COLO668 (cell line): Measurements from ENCODE around the gene ACBD4.
"Not testable (repeated sequence)": the region's sequence is repeated elsewhere in the genome, so short reads cannot be mapped to it uniquely, and the experiment has no call there.

ENCODE experiments used
- DNase-seq: peaks from one replicate; lab custom pipeline; 2025; ENCODE audit not compliant: unreplicated experiment; lab: John Stamatoyannopoulos, UW

The ACBD4 gene

DNA sequence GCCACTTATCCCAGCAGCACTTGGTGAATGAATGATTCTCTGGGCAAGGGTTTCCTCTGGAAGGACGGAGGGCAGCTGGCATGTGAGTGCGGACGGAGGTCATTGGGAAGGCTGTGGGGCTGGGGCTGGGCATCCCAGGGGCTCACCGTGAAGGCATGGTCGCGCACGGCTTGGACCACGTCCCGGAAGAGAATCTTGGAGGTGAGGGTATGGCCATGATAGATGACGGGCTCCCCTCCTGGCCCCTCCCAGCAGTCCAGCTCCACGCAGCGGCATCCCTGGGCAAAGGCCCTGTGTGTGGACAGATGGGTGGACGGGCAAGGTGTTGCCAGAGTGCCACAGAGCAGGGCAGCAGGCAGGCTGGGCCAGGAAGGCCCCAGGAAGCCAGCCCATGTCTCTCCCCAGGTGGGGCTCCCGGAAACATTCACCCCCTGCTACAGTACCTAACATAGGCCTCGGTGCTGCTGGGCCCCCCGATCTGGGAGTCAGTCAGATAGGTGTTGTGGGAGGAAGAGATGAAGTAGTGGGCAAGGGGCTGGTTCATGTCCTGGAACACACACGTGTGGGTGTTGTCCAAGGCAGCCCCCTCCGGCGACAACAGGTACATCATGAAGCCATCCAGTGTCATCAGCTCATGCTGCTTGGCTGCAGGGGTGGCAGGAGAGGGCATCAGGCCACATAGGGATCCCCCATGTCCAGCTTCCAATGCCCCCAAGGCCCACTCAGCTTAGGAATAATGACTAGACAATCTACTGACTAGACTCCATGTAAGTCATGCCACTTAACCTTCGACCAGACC lies 17.4 kb upstream of the ACBD4 start:
- DNase-seq, result no peak

DNA sequence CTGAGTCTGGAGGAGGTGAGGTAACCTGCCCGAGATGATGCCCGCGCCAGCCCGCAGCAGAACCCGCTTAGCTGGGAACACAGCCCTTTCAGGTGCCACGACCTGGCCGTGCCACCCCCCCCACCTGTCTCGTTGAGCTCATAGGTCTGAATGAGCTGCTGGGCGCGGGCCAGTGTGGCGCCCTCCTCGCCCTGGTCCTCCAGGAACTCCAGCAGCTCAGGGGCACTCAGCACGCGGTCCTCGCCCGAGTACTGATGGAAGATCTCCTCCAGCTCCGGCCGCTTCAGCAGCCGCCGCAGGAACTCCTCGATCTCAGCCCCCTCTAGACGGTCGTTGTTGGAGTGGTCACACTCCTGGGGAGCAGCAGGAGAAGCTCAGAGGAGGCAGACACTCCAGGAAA lies 16.8 kb upstream of the ACBD4 start:
- no peak for DNase-seq

DNA sequence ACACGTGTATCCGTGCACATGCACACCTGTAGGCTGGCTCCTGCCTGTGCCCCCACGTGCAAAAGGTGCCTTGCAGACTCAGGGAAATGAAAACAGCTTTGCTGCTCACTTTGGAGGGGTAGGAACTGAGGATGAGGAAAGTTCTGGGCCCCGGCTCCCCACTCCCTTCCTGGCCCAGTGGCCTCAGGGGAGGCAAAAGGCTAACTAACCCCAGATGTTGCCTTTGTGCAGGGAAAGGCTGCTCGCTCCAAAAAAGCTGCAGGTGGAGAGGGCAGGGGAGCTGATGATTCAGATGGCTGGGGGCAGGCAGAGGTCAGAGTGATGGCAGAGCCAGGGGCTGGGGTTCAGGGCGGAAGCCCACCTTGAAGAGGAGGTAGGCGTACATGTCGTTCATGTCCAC lies 15.5 kb upstream of the ACBD4 start:
- no peak for DNase-seq

- no peak for DNase-seq
These were observed 14.9 kb upstream of the ACBD4 start for GRCh38 chr17:45120558-45120957.

DNA sequence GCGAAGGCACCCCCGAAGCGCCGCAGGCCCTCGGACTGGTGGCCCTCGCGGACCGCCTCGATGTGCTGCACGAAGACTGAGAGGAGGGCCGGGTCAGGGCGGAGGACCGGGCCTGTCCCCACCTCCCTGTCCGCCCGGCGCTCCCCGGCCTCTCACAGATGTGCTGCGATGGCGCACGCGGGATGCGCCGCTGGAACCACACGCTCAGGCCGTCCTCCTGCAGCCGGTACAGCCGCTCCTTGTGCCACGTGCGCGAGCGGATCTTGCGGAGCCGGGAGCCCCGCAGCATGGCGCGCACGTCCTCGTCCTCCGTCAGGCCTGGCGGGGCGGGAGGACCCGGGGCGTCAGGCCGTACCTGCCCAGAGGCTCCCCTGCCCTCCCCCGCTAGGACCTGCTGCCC lies 14.4 kb upstream of the ACBD4 start:
- no peak for DNase-seq

GRCh38 chr17:45123076-45123770 lies 12.3 kb upstream of the ACBD4 start:
- DNase-seq, result no peak

DNA sequence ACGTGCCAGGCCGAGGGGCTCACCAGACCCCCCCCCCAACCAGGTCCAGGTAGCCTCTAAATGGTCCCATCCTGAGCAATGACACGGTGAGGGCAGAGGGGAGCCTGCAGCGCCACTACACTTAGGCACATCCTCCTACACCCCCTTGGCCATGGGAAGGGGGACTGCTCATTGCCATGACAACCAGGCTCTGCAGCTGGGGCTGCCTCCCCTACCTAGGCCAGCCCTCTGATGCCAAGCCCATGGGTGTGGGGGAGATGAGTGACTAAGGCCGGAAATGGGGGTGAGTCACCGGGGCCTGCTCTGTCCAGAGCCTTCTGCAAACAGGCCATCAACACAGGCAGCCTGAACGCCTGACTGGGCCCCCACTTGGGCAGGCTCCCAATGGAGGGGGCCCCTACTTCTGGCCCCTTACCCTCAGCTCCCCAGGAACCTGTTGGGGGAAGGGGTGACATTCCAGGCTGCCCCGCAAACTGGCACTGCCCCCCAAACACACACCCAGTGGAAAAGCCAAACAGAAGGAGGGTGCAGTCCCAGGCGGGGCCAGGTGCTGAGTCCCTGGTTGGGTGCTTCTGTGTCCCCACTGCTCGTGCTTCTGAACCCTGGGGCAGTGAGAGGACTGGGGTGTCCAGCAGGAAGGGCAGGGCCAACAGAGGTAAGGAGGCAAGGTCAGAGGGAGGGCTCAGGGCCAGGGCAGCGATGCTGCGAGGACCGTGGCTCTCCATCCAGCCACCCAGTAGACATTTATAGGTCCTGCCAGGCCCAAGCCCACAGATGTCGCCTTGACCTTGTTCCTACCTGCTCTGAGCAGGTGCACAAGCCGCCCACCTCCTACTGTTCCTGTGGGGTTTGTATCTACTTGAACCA lies 11.3 kb upstream of the ACBD4 start:
- DNase-seq, result peak; percentile 61

DNA sequence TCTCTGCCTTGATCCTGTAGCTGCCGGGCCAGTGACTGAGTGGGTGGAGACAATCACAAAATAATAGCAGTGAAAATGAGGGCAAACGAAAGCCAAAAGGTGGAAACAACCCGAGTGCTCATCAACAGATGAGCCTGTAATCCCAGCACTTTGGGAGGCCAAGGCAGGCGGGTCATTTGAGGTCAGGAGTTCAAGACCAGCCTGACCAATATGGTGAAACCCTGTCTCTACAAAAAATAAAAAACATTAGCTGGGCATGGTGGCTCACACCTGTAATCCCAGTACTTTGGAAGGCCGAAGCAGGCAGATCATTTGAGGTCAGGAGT lies 10.7 kb upstream of the ACBD4 start:
- not testable (repeated sequence) for DNase-seq

DNA sequence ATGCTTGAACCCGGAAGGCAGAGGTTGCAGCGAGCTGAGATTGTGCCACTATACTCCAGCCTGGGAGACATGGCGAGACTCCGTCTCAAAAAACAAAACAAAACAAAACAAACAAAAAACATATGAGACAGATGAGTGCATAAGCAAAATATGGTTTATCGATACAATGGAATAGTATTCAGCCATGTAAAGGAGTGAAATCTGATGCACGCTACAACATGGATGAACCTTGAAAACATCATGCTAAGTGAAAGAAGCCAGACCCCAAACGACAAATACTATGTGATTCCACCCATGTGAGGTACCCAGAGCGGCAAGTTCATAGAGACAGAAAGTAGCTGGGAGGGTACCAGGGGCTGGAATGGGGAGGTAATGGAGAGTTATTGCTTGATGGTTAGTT lies 10.0 kb upstream of the ACBD4 start:
- no peak for DNase-seq

DNA sequence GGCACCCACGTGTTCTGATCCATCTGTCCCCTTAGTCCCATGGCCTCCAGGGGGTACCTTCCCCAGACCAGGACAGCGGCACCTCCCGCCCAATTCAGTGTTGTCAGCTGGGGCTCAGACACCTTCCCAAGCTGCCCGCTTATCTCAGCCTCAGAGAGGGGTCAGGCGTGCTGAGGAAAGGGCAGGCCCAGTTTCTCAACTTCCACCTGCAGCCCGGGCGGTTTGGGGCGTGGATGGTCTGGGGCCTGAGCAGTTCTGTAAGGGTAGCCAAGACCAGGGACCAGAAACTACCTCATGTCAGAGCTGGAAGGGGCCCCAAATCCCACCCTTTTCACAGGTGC lies 8.3 kb upstream of the ACBD4 start:
- DNase-seq, result no peak

- no peak for DNase-seq
These were observed 7.8 kb upstream of the ACBD4 start for GRCh38 chr17:45127548-45128300.

DNA sequence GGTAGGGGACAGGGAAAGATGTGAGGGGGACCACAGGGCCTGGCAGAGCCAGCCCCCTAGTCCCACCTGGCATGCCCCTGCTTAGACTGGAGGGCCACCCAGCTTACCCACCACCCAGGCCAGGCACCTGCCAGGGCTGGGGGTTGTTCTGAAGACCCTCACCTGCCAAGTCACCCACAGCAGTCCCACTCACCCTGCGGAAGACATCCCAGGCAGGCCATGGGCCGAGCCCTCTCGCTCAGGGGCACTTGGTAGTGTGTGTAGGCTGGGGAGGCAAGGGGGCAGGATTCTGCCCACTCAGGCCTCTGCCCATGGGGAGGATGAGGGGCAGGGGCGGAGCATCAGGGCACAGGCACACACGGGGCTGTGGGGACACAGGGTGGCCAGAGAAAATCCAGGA lies 7.2 kb upstream of the ACBD4 start:
- no peak for DNase-seq

DNA sequence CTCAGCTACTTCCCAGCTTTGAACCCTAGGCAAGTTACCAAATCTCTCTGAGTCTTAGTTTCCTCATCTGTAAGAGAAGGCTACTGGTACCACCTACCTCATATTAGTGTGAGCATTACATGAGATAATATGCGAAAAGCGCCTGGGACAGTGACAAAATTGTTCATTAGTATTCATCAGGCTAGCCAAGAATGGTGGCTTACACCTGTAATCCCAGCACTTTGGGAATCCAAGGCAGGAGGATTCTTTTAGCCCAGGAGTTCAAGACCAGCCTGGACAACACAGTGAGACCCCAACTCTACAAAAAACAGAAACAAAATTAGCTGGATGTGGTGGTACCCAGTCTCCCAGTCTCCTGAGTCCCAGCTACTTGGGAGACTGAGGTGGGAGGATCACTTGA lies 6.5 kb upstream of the ACBD4 start:
- DNase-seq, result no peak

GRCh38 chr17:45129426-45129939 lies 6.0 kb upstream of the ACBD4 start:
- no peak for DNase-seq

DNA sequence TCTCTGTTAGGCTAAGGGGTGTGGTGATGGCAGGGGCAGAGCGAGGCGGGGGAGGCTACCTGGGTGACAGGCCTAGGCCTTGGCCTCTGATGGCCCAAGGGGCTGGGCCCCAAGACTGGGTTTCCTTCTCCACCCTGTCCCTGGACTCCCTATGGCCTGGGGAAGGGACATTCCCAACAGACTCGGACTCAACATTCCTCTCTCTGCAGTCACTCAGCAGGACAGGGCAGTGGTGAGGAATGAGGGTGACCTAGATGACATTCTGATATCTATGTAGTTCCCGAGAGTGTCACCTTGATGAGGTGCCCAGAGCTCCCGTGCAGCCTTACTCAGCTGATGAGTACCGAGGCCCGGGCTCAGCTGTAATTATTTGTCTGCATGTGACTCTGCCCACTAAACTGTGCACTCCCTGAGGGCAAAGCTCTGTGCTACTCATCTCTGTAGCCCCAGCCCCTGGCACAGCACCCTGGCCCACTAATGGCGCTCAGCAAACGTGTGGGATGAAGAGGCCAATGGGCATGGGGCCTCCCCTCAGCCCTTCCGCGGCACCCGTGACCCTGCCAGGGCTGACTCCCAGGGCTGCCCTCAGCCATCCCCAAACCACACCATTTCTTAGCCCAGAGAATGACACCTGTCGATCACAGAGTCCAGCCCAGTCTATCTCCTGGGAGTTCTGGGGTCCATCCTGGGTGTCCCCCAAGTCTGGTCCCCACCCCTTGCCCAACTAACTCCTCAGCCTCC lies 5.4 kb upstream of the ACBD4 start:
- DNase-seq, result no peak

GRCh38 chr17:45130681-45131615 lies 4.5 kb upstream of the ACBD4 start:
- DNase-seq, result no peak

GRCh38 chr17:45131616-45132319 lies 3.7 kb upstream of the ACBD4 start:
- peak; percentile 10 for DNase-seq

DNA sequence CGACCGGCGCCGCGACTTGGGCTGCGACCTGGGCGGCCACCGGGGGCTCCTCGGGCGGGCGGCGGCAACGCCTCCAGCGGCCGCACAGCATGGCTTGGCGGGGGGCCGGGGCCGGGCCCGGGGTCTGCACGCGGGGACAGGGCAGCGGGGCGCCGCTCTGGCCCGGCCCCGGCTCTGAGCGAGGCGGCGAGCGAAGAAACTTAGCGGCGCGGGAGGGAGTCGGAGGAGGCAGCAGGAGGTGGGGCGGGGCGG lies 3.2 kb upstream of the ACBD4 start, which contains the start of gene PLCD3:
Gene PLCD3, minus strand, starts transcription at position 196 of the 252 bp plus-strand sequence. Its CDS starts 105 bp downstream, at position 91.
- no peak for DNase-seq
